Peyer's patch (tissue), 4 donors: ENCODE data around the gene PTPRK.

Source experiments
- CTCF ChIP-seq, 6 experiments: fragments of 450-650 bp in 4 of 6; fragments of 200-600 bp in 2 of 6; sonication (generic) in 1 of 6; IDR thresholded peaks; one replicate each; pipeline ENCODE4 v1.5.1; 2017 to 2019; ENCODE audit warnings: antibody characterized with exemption in 6 of 6, mild to moderate bottlenecking in 3 of 6, moderate library complexity in 1 of 6
- POLR2A ChIP-seq, 2 donors: fragments of 450-650 bp; IDR thresholded peaks; one replicate each; pipeline ENCODE4 v1.5.1; 2017; ENCODE audit warnings: antibody characterized with exemption in 2 of 2, mild to moderate bottlenecking in 2 of 2, moderate library complexity in 2 of 2

DNA sequence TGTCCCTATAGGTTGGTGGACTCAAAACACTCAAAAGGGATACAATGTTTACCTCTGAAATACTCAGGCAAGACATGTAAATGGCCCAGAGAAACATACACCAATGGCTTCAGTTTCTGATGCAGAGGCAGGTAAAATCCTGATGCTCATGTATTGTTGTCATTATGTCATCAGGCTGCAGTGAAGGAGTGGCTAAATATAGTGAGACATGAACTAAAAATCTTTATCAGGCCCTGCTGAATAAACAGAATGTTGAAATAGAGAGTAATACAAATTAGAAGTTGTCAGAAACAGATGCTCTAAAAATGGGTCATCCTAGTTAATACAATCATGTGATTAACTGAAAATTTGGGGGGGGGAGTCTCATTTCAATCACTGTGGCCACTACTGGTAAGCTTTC, 20.4 kb downstream of the PTPRK start:
- TF ChIP-seq CTCF (IDR thresholded peaks at IDR 0.05) (no peak), POLR2A (IDR thresholded peaks at IDR 0.05) (no peak)
